KOPT-K1 (cell line): ENCODE measurements around the gene PRIM1.
A peak's percentile ranks its signal among the peaks of the same experiment; 100 is the strongest.

Experiments
- H3K27ac ChIP-seq: fragments of 200-600 bp; sonication (generic); 2 replicates; pipeline ENCODE4 v1.5.1; 2016; ENCODE audit warnings: antibody characterized with exemption, mild to moderate bottlenecking, low read depth, low read length; ENCODE audit not compliant: poor library complexity, severe bottlenecking
- H3K36me3 ChIP-seq: fragments of 200-600 bp; sonication (generic); 2 replicates; pipeline ENCODE4 v1.5.1; 2017; ENCODE audit warnings: antibody characterized with exemption, mild to moderate bottlenecking, low read length, moderate library complexity; ENCODE audit not compliant: insufficient read depth
- H3K9me3 ChIP-seq: fragments of 200-600 bp; sonication (generic); 2 replicates; pipeline ENCODE4 v1.5.1; 2017; ENCODE audit warnings: antibody characterized with exemption, low read length, mild to moderate bottlenecking; ENCODE audit not compliant: insufficient read depth, poor library complexity, severe bottlenecking

Gene PRIM1

GRCh38 chr12:56684745-56685359 is 67.3 kb downstream of the PRIM1 start:
- Histone ChIP-seq H3K27ac (peak overlapping the region; percentile 98), H3K9me3 (no peaks in the 10 kb centered on the region), H3K36me3 (peaks cover 70% of the 10 kb centered on the region)

GRCh38 chr12:56682323-56682722 is 69.8 kb downstream of the PRIM1 start:
- no peak overlapping the region for H3K27ac ChIP-seq
- peaks cover 95% of the 10 kb centered on the region for H3K36me3 ChIP-seq
- no peaks in the 10 kb centered on the region for H3K9me3 ChIP-seq
